Uterus (tissue), 2 donors: ENCODE data around the gene HLA-B.

Source experiments
- CTCF ChIP-seq, 4 experiments: fragments of 200-600 bp in 2 of 4; fragments of 450-650 bp in 2 of 4; sonication (generic) in 2 of 4; IDR thresholded peaks; one replicate each; pipeline ENCODE4 v1.5.1; 2016 to 2019; ENCODE audit warnings: antibody characterized with exemption in 4 of 4, mild to moderate bottlenecking in 2 of 4, moderate library complexity in 1 of 4
- POLR2A ChIP-seq, 2 donors: fragments of 450-650 bp; IDR thresholded peaks; one replicate each; pipeline ENCODE4 v1.6.1; 2016; ENCODE audit warnings: antibody characterized with exemption in 2 of 2, mild to moderate bottlenecking in 1 of 2, moderate library complexity in 1 of 2

DNA sequence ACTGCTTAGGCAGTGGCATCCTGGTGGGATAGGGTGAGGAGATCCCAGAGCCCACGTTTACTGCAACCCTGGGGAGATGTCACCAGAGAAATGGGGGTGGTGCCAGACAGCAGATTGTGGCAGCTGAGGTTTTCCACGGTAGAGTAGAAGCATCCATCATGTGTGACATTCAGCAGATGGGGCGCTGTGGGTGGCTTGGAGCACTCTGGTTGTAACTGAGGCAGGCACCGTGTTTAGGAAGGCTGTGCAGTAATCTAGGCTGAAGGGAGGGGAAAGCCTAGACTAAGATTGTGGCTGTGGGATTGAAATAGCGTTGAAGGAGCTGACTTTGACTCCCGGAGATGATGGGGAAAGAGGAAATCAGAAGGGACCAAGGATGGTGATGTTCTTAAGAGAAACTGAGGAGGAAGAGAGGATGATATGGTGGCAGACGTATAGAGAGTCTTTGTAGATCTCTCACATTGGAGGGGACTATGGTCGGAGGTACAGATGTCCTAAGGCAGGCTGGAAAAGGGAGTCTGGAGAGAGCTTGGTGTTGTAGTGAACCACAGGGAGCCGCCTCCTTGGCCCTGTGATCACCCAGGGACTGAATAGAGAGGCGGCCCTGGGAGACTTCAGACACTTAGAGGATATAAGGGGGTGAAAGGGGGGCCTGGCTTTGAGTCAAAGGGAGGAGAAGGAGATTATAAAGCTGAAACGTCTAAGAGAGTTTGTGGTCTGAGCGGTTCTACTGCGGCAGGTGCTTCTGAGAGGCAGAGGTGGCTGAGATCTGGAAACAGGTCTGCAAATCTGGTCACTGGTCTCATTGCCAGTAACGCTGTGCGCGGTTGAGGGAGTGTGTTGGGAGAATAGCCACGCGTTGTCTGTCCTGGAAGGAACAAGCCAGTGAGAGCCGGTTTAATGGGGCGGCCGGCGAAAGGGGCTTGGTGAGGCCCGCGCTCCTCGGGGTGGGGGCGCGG is 45.6 kb upstream of the HLA-B start:
- TF ChIP-seq CTCF (IDR thresholded peaks at IDR 0.05) (no peak), POLR2A (IDR thresholded peaks at IDR 0.05) (no peak)
